Measurements from ENCODE around the gene PTGR3.

Gene PTGR3

DNA sequence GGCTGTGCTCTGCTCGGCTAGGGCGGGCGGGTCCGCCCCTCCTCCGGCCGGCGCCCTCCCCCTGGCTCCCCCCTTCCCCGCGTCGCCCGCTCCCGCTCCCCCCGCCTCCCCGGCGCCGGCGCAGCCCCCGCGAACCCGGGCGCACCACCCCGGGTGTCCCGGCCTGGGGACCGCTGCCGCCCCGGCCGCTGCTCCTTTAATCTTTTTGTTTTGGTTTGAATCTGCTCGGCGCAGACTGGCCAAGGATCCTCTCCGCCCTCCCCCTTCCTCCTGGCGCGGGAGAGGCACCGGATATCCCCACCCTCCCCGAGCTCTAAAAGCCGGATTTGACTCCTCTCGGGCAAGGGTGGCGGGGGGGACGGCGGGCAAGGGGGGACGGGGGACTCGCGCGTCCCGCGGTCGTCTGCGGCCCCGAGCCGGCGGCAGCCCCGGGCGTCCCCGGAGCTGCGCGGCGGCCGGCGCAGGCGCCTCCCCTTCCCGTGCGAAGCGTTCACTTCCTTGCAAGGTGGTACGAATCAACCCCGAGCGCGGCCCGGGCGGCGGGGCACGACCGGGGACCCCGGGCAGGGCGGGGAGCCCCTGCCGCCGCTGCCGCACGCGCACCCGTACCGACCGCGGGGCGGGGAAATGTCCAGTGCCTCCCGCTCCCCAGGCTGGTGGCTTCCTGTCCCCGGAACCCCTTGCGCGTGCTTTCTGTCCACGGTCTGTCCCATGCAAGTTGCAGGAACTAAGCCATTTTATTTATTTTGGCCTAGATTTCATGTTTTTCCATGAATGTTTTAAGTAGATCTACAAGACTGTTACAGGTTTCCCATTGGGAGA, at the start of gene PTGR3:
TSS of gene PTGR3 (minus strand) at position 11 of the 822 bp plus-strand sequence. CDS start 81 bp downstream, outside the sequence.
- peak; percentile 48 to 52 for DNase-seq (ENCODE audit: low read depth in 2 of 2)

- DNase-seq (ENCODE audit: low read depth in 2 of 2) = no peak
These were observed 48.7 kb upstream of the PTGR3 start for GRCh38 chr18:75257605-75258004.

GRCh38 chr18:75256376-75256775, 47.4 kb upstream of the PTGR3 start:
- DNase-seq (ENCODE audit: low read depth in 2 of 2) = no peak

DNA sequence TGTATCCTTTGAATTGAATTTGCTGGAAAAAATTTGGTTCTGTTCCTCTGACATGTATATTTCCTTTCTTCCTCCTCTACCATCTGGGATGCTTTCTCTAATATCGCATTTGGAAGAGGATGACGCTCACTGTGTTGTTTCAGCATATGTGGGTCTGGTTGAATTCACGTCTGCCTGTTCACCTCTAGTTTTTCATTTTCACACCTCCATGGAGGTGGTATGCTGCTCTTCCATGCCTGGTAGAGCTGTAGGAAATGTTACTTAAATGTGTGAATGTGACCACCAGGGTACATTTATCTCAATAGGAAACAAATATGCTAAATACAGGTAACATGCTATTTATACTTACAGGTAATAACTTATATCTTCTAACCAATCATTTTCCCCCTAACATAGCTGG, 46.2 kb upstream of the PTGR3 start:
- no peak for DNase-seq (ENCODE audit: low read depth in 2 of 2)

DNA sequence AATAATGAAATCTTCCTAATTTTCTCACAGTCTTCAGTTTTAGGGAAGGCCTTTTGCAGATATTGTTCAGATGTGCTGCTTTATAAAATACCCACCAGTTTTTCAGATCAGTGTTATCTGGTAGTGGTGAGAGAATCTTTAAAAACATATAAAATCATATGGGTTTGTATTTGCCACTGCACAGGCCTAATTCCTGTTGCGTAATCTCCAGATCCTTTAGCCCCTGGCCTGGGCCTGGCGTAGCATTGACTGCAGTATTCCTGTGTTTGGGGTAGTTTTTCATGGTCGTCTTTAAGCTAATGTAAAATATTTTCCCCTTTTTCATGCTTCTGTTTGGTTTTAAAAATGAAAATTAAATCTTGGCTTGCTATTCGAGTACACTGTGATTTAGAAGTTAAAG, 44.8 kb upstream of the PTGR3 start:
- DNase-seq (ENCODE audit: low read depth in 2 of 2) = no peak

DNA sequence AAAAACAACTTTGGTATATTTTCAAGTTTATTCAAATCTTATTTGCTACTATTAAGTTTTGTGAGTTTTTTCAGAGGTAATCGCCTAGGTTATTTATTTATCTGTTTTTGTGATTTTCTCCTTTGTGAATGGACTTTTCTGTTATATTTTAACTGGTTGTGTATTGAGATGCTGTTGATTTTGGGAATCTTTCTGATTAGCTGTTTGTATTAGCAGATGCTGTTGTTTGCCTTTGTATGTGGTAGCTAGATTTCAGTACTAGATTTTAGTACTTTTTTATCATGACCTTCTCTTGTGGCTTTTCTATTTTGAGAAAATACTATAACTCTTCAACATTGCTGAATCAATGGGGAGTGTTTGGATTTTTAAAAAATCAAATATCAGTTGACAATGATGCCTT, 44.1 kb upstream of the PTGR3 start:
- DNase-seq (ENCODE audit: low read depth in 2 of 2) = no peak

DNA sequence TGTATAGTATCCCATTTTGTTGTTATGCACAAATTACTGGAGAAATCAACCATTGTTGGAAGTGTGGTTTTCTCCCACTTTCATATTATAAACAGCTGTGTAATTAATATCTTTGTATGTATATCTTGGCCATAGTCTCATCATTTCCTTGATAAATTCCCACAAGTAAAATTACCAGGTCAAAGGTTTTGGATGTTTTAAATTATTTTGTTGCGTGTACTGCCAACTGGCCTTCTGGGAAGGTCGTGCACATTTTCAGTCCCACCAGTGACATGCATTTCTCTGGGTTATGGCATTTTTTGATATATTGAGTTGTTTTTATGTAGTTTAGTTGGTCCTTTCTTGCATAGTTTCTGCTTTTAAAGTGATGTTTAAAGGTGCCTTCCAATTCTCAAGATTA, 43.2 kb upstream of the PTGR3 start:
- no peak for DNase-seq (ENCODE audit: low read depth in 2 of 2)

- no peak for DNase-seq (ENCODE audit: low read depth in 2 of 2)
These were observed 42.5 kb upstream of the PTGR3 start for GRCh38 chr18:75251466-75251865.

DNA sequence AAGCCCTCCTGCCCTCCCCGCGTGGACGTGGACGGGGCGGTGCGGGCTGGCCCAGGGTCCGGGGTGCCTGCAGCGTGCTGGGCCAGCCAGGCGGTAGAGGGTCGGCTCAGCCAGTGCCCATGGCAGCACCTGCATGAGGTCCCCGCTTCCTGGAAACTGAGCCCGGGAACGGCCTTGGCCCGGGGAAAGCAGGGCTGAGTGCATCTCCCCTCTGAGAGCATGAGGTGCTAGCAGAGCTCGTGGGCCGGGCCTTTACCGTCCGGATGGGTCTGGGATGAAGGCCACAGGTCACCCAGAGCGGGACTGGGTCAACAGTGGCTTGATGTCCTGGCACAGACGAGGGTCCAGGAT, 41.5 kb upstream of the PTGR3 start:
- no peak for DNase-seq (ENCODE audit: low read depth in 2 of 2)

DNA sequence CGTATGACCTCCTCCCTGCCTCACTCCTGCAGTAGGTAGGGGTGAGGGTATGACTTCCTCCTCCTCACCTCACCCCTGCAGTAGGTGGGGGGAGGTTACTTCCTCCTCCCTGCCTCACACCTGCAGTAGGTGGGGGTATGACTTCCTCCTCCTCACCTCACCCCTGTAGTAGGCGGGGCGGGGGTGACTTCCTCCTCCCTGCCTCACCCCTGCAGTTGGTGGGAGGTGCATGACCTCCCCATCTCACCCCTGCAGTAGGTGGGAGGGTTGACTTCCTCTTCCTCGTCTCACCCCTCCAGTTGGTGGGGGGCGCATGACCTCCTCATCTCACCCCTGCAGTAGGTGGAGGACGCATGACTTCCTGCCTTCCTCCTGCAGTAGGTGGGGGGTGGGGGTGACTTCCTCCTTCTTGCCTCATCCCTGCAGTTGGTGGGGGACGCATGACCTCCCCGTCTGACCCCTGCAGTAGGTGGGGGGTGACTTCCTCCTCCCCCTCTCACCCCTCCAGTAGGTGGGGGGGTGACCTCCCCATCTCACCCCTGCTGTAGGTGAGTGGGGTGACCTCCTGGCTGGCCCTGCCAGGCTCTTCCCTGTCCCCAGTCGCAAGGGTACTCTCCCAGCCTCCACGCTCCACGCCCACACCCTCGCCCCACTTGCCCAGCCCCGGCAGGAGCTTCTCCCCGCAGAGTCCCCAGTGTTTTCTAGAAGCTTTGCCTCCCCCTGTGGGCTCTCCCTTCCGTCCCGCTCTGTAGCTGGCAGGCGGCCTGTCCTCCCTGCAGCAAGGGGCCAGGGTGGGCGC, 40.9 kb upstream of the PTGR3 start:
- no peak for DNase-seq (ENCODE audit: low read depth in 2 of 2)

GRCh38 chr18:75249175-75249518, 40.2 kb upstream of the PTGR3 start:
- no peak for DNase-seq (ENCODE audit: low read depth in 2 of 2)

- no peak for DNase-seq (ENCODE audit: low read depth in 2 of 2)
These were observed 39.7 kb upstream of the PTGR3 start for GRCh38 chr18:75248426-75249174.

- DNase-seq (ENCODE audit: low read depth in 2 of 2) = no peak
These were observed 38.9 kb upstream of the PTGR3 start for GRCh38 chr18:75247611-75248421.

GRCh38 chr18:75246721-75247610, 38.0 kb upstream of the PTGR3 start:
- DNase-seq (ENCODE audit: low read depth in 2 of 2) = no peak

- DNase-seq (ENCODE audit: low read depth in 2 of 2) = no peak
These were observed 35.7 kb upstream of the PTGR3 start for GRCh38 chr18:75244351-75245313.

DNA sequence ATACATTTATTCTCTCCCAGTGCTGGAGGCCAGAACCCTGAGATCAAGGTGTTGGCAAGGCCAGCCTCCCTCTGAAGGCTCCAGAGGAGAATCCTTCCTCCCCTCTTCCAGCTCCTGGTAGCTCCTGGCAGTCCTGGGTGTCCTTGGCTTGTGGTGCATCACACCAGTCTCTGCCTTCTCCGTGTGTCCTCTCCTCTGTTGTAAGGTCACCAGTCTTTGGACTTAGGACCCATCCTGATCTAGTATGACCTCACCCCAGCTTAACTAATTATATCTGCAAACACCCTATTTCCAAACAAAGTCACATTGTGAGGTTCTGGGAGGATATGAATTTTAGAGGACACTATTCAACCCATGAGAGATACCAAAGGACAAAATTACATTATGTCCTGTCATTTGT, 32.8 kb upstream of the PTGR3 start:
- DNase-seq (ENCODE audit: low read depth in 2 of 2) = no peak

DNA sequence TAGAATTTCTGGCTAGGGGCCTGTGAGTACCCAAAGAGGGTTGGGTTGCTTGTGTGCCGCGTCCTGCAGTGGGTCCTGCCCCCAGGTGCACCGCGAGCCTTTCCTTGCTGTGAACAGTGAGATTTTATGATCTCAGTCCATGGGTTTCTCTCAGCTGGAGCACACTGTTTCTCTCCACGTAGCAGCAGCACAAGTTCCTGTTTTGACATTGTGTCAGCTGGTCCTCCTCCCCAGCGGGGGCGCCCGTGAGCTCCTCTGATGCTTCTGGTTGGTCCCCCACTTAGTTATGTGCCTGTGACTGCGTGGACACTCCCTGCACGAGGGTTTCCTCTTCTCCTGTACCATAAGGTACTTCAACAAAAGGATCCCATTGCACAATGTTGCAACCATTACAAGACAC, 31.5 kb upstream of the PTGR3 start:
- no peak for DNase-seq (ENCODE audit: low read depth in 2 of 2)

GRCh38 chr18:75238786-75239185, 29.8 kb upstream of the PTGR3 start:
- no peak for DNase-seq (ENCODE audit: low read depth in 2 of 2)

- no peak for DNase-seq (ENCODE audit: low read depth in 2 of 2)
These were observed 29.2 kb upstream of the PTGR3 start for GRCh38 chr18:75238100-75238499.

DNA sequence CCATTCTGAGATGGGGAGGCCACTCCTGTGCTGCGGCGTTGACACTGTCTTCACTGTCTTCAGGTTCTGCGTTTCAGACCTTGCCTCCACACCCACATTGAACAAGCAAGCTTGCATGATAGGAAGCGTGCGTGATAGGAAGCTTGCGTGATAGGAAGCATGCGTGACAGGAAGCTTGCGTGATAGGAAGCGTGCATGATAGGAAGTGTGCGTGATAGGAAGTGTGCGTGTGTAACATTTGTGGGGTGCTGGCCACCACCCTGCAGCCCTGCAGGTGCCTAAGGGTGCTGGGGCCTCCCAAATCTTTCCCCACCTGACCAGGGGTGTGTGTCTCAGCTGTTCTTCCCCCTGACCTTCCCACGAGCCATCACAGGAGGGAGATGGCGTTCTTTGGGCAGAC, 27.0 kb upstream of the PTGR3 start:
- no peak for DNase-seq (ENCODE audit: low read depth in 2 of 2)
